GM19463 (cell line): ENCODE measurements around the gene CYB5D1.

Source experiments
- ATAC-seq: cut with Tn5 transposase; IDR thresholded peaks from one replicate; pipeline ENCODE4 v1.9.1; 2021; ENCODE audit warnings: mild to moderate bottlenecking, moderate library complexity; ENCODE audit not compliant: unreplicated experiment

CYB5D1 gene

DNA sequence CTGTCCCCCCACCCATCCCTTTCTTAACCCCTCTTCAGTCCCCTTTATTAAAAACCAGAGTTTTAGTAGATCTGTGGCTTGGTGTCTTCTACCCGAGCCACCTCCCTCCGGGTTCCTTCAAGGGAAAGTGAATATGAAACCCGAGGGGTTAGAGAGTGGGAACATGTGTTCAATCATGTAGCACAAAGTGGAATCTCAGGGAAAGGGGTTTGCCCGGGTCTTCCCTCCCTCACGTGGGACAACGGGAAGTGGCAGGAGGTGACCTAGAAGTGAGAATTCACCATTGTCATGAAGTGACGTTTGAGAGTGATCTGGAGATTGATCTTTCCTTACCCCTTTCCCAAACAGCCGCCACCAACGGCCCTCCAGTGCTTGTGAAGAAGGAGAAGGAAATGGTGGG, 53.3 kb downstream of the CYB5D1 start:
- ATAC-seq, result no peak
